K562 (cell line): ENCODE results near the gene FIG4. TPM values are rescaled to one million over a fixed set of nuclear protein-coding genes. Genes with fewer than 3 reads are reported as not detected.
"Not testable (repeated sequence)": the region's sequence is repeated elsewhere in the genome, so short reads cannot be mapped to it uniquely, and the experiment has no call there.

ENCODE experiments used
- ATAC-seq: fragments of 200-7000 bp; cut with Tn5 transposase; 3 replicates; pipeline ENCODE4 v1.9.1; 2020; ENCODE audit warnings: moderate library complexity
- BruUV-seq: library from RNA; stranded (reverse); fragments of 400-500 nt; replicated peaks from 2 replicates; lab custom pipeline; 2021; lab: Mats Ljungman, UMichigan
- CTCF ChIA-PET: fragments of 300-600 bp; formaldehyde crosslinking; extraction: SDS; loops from one replicate; lab custom pipeline; 2021; ENCODE audit warnings: low intra/inter-chr PET ratio; lab: Yijun Ruan, JAX
- POLR2A ChIA-PET: fragments of 300-600, 350-650 bp; sonication (Branson Sonifier 250); formaldehyde crosslinking; extraction: SDS; loops from one replicate; lab custom pipeline; 2021; ENCODE audit warnings: antibody characterized with exemption, inconsistent platforms; lab: Yijun Ruan, JAX
- DNase-seq, 4 experiments: peaks; one replicate each; pipeline versions ENCODE4 v3.0.0 to v3.0.0-alpha.2; 2011 to 2018; ENCODE audit warnings: low spot score in 3 of 4, mixed read lengths in 3 of 4; ENCODE audit errors: extremely low read depth in 1 of 4
- FAIRE-seq: peaks from 2 replicates; lab custom pipeline; 2011; peaks lifted over from hg19 to GRCh38; lab: Jason Lieb, UNC
- H2AFZ ChIP-seq: 2 replicates; pipeline ENCODE4 v1.6.0; 2011; ENCODE audit warnings: low read depth, low read length, control low read depth, inconsistent platforms
- H3K27ac ChIP-seq: fragments of 200-600 bp; 3 replicates; pipeline ENCODE4 v1.8.0; 2011; ENCODE audit warnings: low read depth, mild to moderate bottlenecking, control low read depth, inconsistent platforms, low read length, moderate library complexity, mixed read lengths; ENCODE audit errors: extremely low read depth
- H3K27me3 ChIP-seq, 2 experiments: fragments of 300-600 bp in 1 of 2; 2 replicates in 1 of 2; 3 replicates in 1 of 2; pipeline versions ENCODE4 v1.6.0 to v1.8.0; 2011; ENCODE audit warnings: inconsistent platforms in 2 of 2, low read length in 2 of 2, mild to moderate bottlenecking in 1 of 2, mixed read lengths in 1 of 2, moderate library complexity in 1 of 2; ENCODE audit not compliant: control insufficient read depth in 2 of 2, insufficient read depth in 2 of 2
- H3K36me3 ChIP-seq: fragments of 300-600 bp; 3 replicates; pipeline ENCODE4 v1.8.0; 2011; ENCODE audit warnings: mild to moderate bottlenecking, low read length, inconsistent platforms; ENCODE audit not compliant: control insufficient read depth, insufficient read depth
- H3K4me1 ChIP-seq, 2 experiments: fragments of 200-600 bp in 1 of 2; replicated peaks in 1 of 2; 2 replicates in 1 of 2; 3 replicates in 1 of 2; pipeline versions ENCODE4 v1.5.1 to v1.8.0; 2011; ENCODE audit warnings: inconsistent platforms in 2 of 2, low read length in 2 of 2, mild to moderate bottlenecking in 1 of 2, mixed read lengths in 1 of 2, moderate library complexity in 1 of 2; ENCODE audit not compliant: control insufficient read depth in 2 of 2, insufficient read depth in 2 of 2
- H3K4me2 ChIP-seq: 2 replicates; pipeline ENCODE4 v1.6.1; 2011; ENCODE audit warnings: low read length, control low read depth, inconsistent platforms, mixed read lengths; ENCODE audit not compliant: insufficient read depth
- H3K4me3 ChIP-seq: fragments of 200-600 bp; sonication (generic), shearing (Covaris generic); 2 replicates; pipeline ENCODE4 v1.5.1; 2016; ENCODE audit warnings: control low read depth, inconsistent platforms
- H3K79me2 ChIP-seq: fragments of 200-600 bp; 3 replicates; pipeline ENCODE4 v1.8.0; 2011; ENCODE audit warnings: low read length, inconsistent platforms; ENCODE audit not compliant: control insufficient read depth, insufficient read depth
- H3K9ac ChIP-seq, 2 experiments: 2 replicates each; pipeline versions ENCODE4 v1.6.0 to v1.6.1; 2011; ENCODE audit warnings: low read depth in 2 of 2, low read length in 2 of 2, control low read depth in 1 of 2, inconsistent platforms in 1 of 2, mild to moderate bottlenecking in 1 of 2, mixed read lengths in 1 of 2; ENCODE audit not compliant: insufficient read depth in 1 of 2
- H3K9me1 ChIP-seq: one replicate; pipeline ENCODE4 v1.6.0; 2011; ENCODE audit warnings: inconsistent platforms, mild to moderate bottlenecking, low read length, moderate library complexity; ENCODE audit not compliant: control insufficient read depth, insufficient read depth
- H3K9me3 ChIP-seq: replicated peaks from 2 replicates; pipeline ENCODE4 v1.5.1; 2011; ENCODE audit warnings: low read depth, low read length, inconsistent platforms; ENCODE audit not compliant: control insufficient read depth, insufficient read depth
- H4K20me1 ChIP-seq: replicated peaks from 2 replicates; pipeline ENCODE4 v1.6.1; 2011; ENCODE audit warnings: low read length, inconsistent platforms, mixed read lengths; ENCODE audit not compliant: control insufficient read depth, insufficient read depth
- AFF1 ChIP-seq, 2 experiments: fragments of 450-650 bp; IDR thresholded peaks; 2 replicates each; pipeline ENCODE4 v1.6.1; 2018; ENCODE audit warnings: mild to moderate bottlenecking in 2 of 2, low read depth in 1 of 2; ENCODE audit not compliant: partially characterized antibody in 2 of 2
- EZH2 ChIP-seq: IDR thresholded peaks from 2 replicates; pipeline ENCODE4 v1.6.1; 2012; ENCODE audit warnings: low read depth, mild to moderate bottlenecking, inconsistent platforms, low read length, borderline replicate concordance
- FOXP1 ChIP-seq: sonication (generic); formaldehyde crosslinking; IDR thresholded peaks from 2 replicates; pipeline ENCODE4 v1.8.0; 2022; ENCODE audit warnings: mild to moderate bottlenecking, missing genetic modification reagents
- HIVEP1 ChIP-seq: fragments of 250-450 bp; sonication (Bioruptor Pico); IDR thresholded peaks from 2 replicates; pipeline ENCODE4 v1.4.0; 2020; ENCODE audit warnings: mild to moderate bottlenecking
- POLR2G ChIP-seq: fragments of 200-400 bp; formaldehyde crosslinking; IDR thresholded peaks from 2 replicates; pipeline ENCODE4 v1.6.1; 2017; ENCODE audit warnings: low read depth, mild to moderate bottlenecking, antibody characterized with exemption, low read length, moderate library complexity
- SNAPC5 ChIP-seq: fragments of 250-450 bp; sonication (Bioruptor Pico); IDR thresholded peaks from 2 replicates; pipeline ENCODE4 v1.8.0; 2021; ENCODE audit warnings: moderate library complexity, mild to moderate bottlenecking, inconsistent platforms
- TAF9B ChIP-seq: fragments of 450-650 bp; IDR thresholded peaks from 2 replicates; pipeline ENCODE4 v1.6.1; 2018; ENCODE audit warnings: mild to moderate bottlenecking; ENCODE audit not compliant: partially characterized antibody
- TCF3 ChIP-seq: sonication (generic); formaldehyde crosslinking; IDR thresholded peaks from 2 replicates; pipeline ENCODE4 v1.4.0; 2020; ENCODE audit warnings: mild to moderate bottlenecking, missing genetic modification reagents
- USF2 ChIP-seq: sonication (generic); formaldehyde crosslinking; IDR thresholded peaks from 2 replicates; pipeline ENCODE4 v1.5.0; 2020; ENCODE audit warnings: missing genetic modification reagents
- ZNF146 ChIP-seq: IDR thresholded peaks from one replicate; pipeline ENCODE4 v1.6.1; 2018; ENCODE audit warnings: missing compliant biosample characterization; ENCODE audit not compliant: unreplicated experiment
- WGBS: fragments of 100-300 bp; shearing (Covaris generic); methylation state at CpG from one replicate; pipeline ENCODE4 v1.1.6; 2016; ENCODE audit warnings: low coverage, mixed read lengths; ENCODE audit not compliant: insufficient coverage; ENCODE audit errors: missing lambda C conversion rate; 5-methylcytosine and 5-hydroxymethylcytosine counted together
- in situ Hi-C: fragments of 300-500 bp; cut with MboI; formaldehyde crosslinking; loops from 4 replicates; pipeline ENCODE4 v1.15.0; 2018; ENCODE audit warnings: inconsistent platforms, mixed read lengths
- intact Hi-C: fragments of 100-400 bp; cut with micrococcal nuclease; formaldehyde crosslinking; loops from 2 replicates; pipeline ENCODE4 v1.14.2; 2022
- polyA plus RNA-seq, 8 experiments: library from polyadenylated mRNA; depleted of rRNA in 4 of 8; stranded (reverse) in 5 of 8; unstranded in 3 of 8; fragments of >200 nt; fragmentation: Nextera tagmentation in 2 of 8; fragmentation: Illumina TruSeq in 1 of 8; extraction: Ambion mirVana in 2 of 8; extraction: Trizol in 1 of 8; gene quantifications; 2 replicates each; pipeline versions ENCODE4 v1.2.1 to v1.2.3, GENCODE V29; 2011 to 2014; ENCODE audit warnings: inconsistent platforms in 1 of 8, missing spikeins in 1 of 8
- total RNA-seq, 7 experiments: library from RNA; depleted of rRNA in 6 of 7; stranded (reverse); fragments of >200 nt in 6 of 7; fragmentation: Illumina TruSeq in 2 of 7; extraction: Trizol in 2 of 7; gene quantifications; 2 replicates each; pipeline versions ENCODE4 v1.2.1 to v1.2.3, GENCODE V29; 2011 to 2021; ENCODE audit warnings: low replicate concordance in 1 of 7

The FIG4 gene
- total and polyA plus RNA-seq, 9 of the 15 experiments (the other 6 are each of a cell fraction or from before 2014, with no cell fraction given): 1.5 to 6.8 (median 4.3) TPM

- in situ Hi-C loops, POLR2A ChIA-PET, H3K9ac ChIP-seq, H3K4me3 ChIP-seq, H3K27me3 ChIP-seq, H3K79me2 ChIP-seq, H3K9me1 ChIP-seq, H3K4me1 ChIP-seq, H4K20me1 ChIP-seq, CTCF ChIA-PET, H2AFZ ChIP-seq, FAIRE-seq, BruUV-seq, DNase-seq, intact Hi-C loops, H3K9me3 ChIP-seq, ATAC-seq, H3K27ac ChIP-seq, H3K4me2 ChIP-seq, H3K36me3 ChIP-seq: not testable (repeated sequence)
- TF ChIP-seq ZNF146 (CRISPR knock-in tag): peak; percentile 88
- 4% methylated on average over 3 of the region's 3 CpGs for WGBS
These were observed 34.2 kb downstream of the FIG4 start for GRCh38 chr6:109725250-109725649.

GRCh38 chr6:109736273-109737025, 45.4 kb downstream of the FIG4 start:
- H3K9me1 ChIP-seq: no peaks in the 10 kb centered on the region
- no peak for FAIRE-seq
- H3K27me3 ChIP-seq: no peaks in the 10 kb centered on the region
- H2AFZ ChIP-seq: no peak overlapping the region
- in situ Hi-C loops (no loop called here), intact Hi-C loops (no loop called here)
- H3K79me2 ChIP-seq: no peaks in the 10 kb centered on the region
- ChIA-PET CTCF (no interaction called here), POLR2A (no interaction called here)
- H3K36me3 ChIP-seq: no peaks in the 10 kb centered on the region
- no peak for DNase-seq
- no peaks in the 10 kb centered on the region for H3K9me3 ChIP-seq
- no peak overlapping the region for H3K27ac ChIP-seq
- no peak for ATAC-seq
- no TSS peak for BruUV-seq
- H3K9ac ChIP-seq: no peak overlapping the region
- H4K20me1 ChIP-seq: no peaks in the 10 kb centered on the region
- H3K4me1 ChIP-seq: no peaks in the 10 kb centered on the region; a peak in 1 of 5 replicates
- H3K4me2 ChIP-seq: no peak overlapping the region
- H3K4me3 ChIP-seq: no peak overlapping the region
- WGBS: 0% methylated on average over 1 of the region's 1 CpG
- TF ChIP-seq AFF1 (IDR thresholded peaks at IDR 0.05; ENCODE audit: low read depth in 1 of 2, partially characterized antibody in 2 of 2): no peak
- TF ChIP-seq HIVEP1: no peak
- no peak for TF ChIP-seq USF2 (CRISPR knock-in tag)
- TF ChIP-seq SNAPC5 (CRISPR knock-in tag): no peak
- TF ChIP-seq POLR2G: no peak
- TF ChIP-seq TCF3 (CRISPR knock-in tag): no peak
- TF ChIP-seq FOXP1 (CRISPR knock-in tag): no peak
- no peak for TF ChIP-seq TAF9B
- TF ChIP-seq EZH2: no peak
